SK-N-SH (cell line): ENCODE measurements around the gene PDCD6IP. TPM values are rescaled to one million over a fixed set of nuclear protein-coding genes. Genes with fewer than 3 reads are reported as not detected.

Source experiments
- CTCF ChIA-PET: fragments of 300-600, 350-600 bp; formaldehyde crosslinking; extraction: SDS; loops from one replicate; lab custom pipeline; 2021; lab: Yijun Ruan, JAX
- POLR2A ChIA-PET: fragments of 350-600 bp; sonication (Branson Sonifier 250); formaldehyde crosslinking; extraction: SDS; loops from one replicate; lab custom pipeline; 2020; ENCODE audit warnings: antibody characterized with exemption, inconsistent platforms; lab: Yijun Ruan, JAX
- DNase-seq: peaks from one replicate; pipeline ENCODE4 v3.0.0; 2012
- H2AFZ ChIP-seq: fragments of 200-600 bp; sonication (generic); 2 replicates; pipeline ENCODE4 v1.8.1; 2016; ENCODE audit warnings: antibody characterized with exemption, mild to moderate bottlenecking, low read depth
- H3F3A ChIP-seq: fragments of 200-600 bp; sonication (generic); replicated peaks from 2 replicates; pipeline ENCODE3; 2016; ENCODE audit warnings: antibody characterized with exemption, mild to moderate bottlenecking; ENCODE audit not compliant: insufficient read depth
- H3K27ac ChIP-seq, 2 experiments: fragments of 200-500 bp in 1 of 2; fragments of 200-600 bp in 1 of 2; sonication (Bioruptor generic) in 1 of 2; sonication (generic), shearing (Covaris generic) in 1 of 2; 2 replicates each; pipeline versions ENCODE4 v1.5.1 to v1.6.1; 2014 to 2016; ENCODE audit warnings: low read depth in 2 of 2, inconsistent platforms in 1 of 2, low read length in 1 of 2, mild to moderate bottlenecking in 1 of 2, mixed read lengths in 1 of 2
- H3K27me3 ChIP-seq: fragments of 200-600 bp; sonication (generic), shearing (Covaris generic); 2 replicates; pipeline ENCODE4 v1.6.1; 2016; ENCODE audit warnings: mixed run types; ENCODE audit not compliant: insufficient read depth
- H3K36me3 ChIP-seq, 2 experiments: fragments of 200-500 bp in 1 of 2; fragments of 200-600 bp in 1 of 2; sonication (Bioruptor generic) in 1 of 2; sonication (generic) in 1 of 2; replicated peaks in 1 of 2; 2 replicates each; pipeline versions ENCODE3 to v1.5.1; 2014 to 2016; ENCODE audit warnings: low read length in 1 of 2, mild to moderate bottlenecking in 1 of 2; ENCODE audit not compliant: insufficient read depth in 2 of 2, control insufficient read depth in 1 of 2
- H3K4me1 ChIP-seq, 2 experiments: fragments of 200-500 bp in 1 of 2; fragments of 200-600 bp in 1 of 2; sonication (Bioruptor generic) in 1 of 2; sonication (generic), shearing (Covaris generic) in 1 of 2; 2 replicates each; pipeline versions ENCODE4 v1.5.1 to v1.6.1; 2014 to 2016; ENCODE audit warnings: low read depth in 1 of 2, low read length in 1 of 2, mixed run types in 1 of 2; ENCODE audit not compliant: insufficient read depth in 2 of 2, control insufficient read depth in 1 of 2
- H3K4me2 ChIP-seq: fragments of 200-600 bp; sonication (generic), shearing (Covaris generic); 2 replicates; pipeline ENCODE4 v1.6.1; 2017; ENCODE audit warnings: mixed run types
- H3K4me3 ChIP-seq, 2 experiments: fragments of 200-500 bp in 1 of 2; fragments of 200-600 bp in 1 of 2; sonication (Bioruptor generic) in 1 of 2; sonication (generic), shearing (Covaris generic) in 1 of 2; 2 replicates each; pipeline versions ENCODE4 v1.5.1 to v1.8.1; 2014 to 2016; ENCODE audit warnings: low read depth in 2 of 2, inconsistent platforms in 1 of 2, low read length in 1 of 2, mild to moderate bottlenecking in 1 of 2, mixed read lengths in 1 of 2, moderate library complexity in 1 of 2
- H3K79me2 ChIP-seq: fragments of 200-600 bp; sonication (generic); 2 replicates; pipeline ENCODE4 v1.8.1; 2017; ENCODE audit warnings: mild to moderate bottlenecking; ENCODE audit not compliant: insufficient read depth
- H3K9ac ChIP-seq: fragments of 200-600 bp; sonication (generic); 2 replicates; pipeline ENCODE4 v1.6.1; 2017; ENCODE audit warnings: mixed run types
- H3K9me2 ChIP-seq: fragments of 200-600 bp; sonication (generic); 2 replicates; pipeline ENCODE4 v1.6.1; 2017; ENCODE audit warnings: mixed run types
- H3K9me3 ChIP-seq: fragments of 200-600 bp; sonication (generic); 2 replicates; pipeline ENCODE4 v1.6.1; 2017; ENCODE audit warnings: mixed run types, mild to moderate bottlenecking, moderate library complexity
- H4K20me1 ChIP-seq: fragments of 200-600 bp; sonication (generic); 2 replicates; pipeline ENCODE4 v1.6.1; 2017; ENCODE audit warnings: mild to moderate bottlenecking, mixed run types; ENCODE audit not compliant: insufficient read depth
- ELF1 ChIP-seq: IDR thresholded peaks from 2 replicates; pipeline ENCODE4 v1.4.0; 2012
- FOSL2 ChIP-seq: IDR thresholded peaks from 2 replicates; pipeline ENCODE4 v1.4.0; 2012; ENCODE audit warnings: low read depth, mild to moderate bottlenecking, moderate library complexity, borderline replicate concordance
- FOXJ3 ChIP-seq: sonication (generic); formaldehyde crosslinking; IDR thresholded peaks from 2 replicates; pipeline ENCODE4 v1.5.1; 2020; ENCODE audit warnings: mild to moderate bottlenecking, missing genetic modification reagents
- FOXM1 ChIP-seq: IDR thresholded peaks from 2 replicates; pipeline ENCODE4 v1.4.0; 2012; ENCODE audit warnings: low read depth, mild to moderate bottlenecking
- JUND ChIP-seq: IDR thresholded peaks from 2 replicates; pipeline ENCODE4 v1.4.0; 2012
- MXI1 ChIP-seq: IDR thresholded peaks from 2 replicates; pipeline ENCODE4 v1.6.1; 2012; ENCODE audit warnings: mild to moderate bottlenecking, low read depth, low read length, improper control_type of control experiment
- NFIC ChIP-seq: IDR thresholded peaks from 2 replicates; pipeline ENCODE4 v1.4.0; 2012; ENCODE audit warnings: borderline replicate concordance
- NRF1 ChIP-seq: IDR thresholded peaks from 2 replicates; pipeline ENCODE4 v1.6.1; 2012; ENCODE audit warnings: low read depth, mild to moderate bottlenecking, low read length
- RCOR1 ChIP-seq: fragments of 150-350 bp; IDR thresholded peaks from 2 replicates; pipeline ENCODE4 v1.6.1; 2017; ENCODE audit warnings: antibody characterized with exemption, low read length
- RXRA ChIP-seq: IDR thresholded peaks from 2 replicates; pipeline ENCODE4 v1.4.0; 2012; ENCODE audit warnings: low read depth, mild to moderate bottlenecking, borderline replicate concordance
- SIN3A ChIP-seq: IDR thresholded peaks from 2 replicates; pipeline ENCODE4 v1.6.1; 2012; ENCODE audit warnings: low read depth, mild to moderate bottlenecking, low read length, moderate library complexity, borderline replicate concordance
- SMC3 ChIP-seq: IDR thresholded peaks from 2 replicates; pipeline ENCODE4 v1.6.1; 2012; ENCODE audit warnings: low read depth, low read length, improper control_type of control experiment
- TEAD4 ChIP-seq: IDR thresholded peaks from 2 replicates; pipeline ENCODE4 v1.4.0; 2012; ENCODE audit warnings: mild to moderate bottlenecking, borderline replicate concordance; ENCODE audit not compliant: insufficient read depth
- WGBS: methylation state at CpG from one replicate; pipeline ENCODE4 v1.1.6; 2017; ENCODE audit warnings: low lambda C conversion rate; 5-methylcytosine and 5-hydroxymethylcytosine counted together
- polyA plus RNA-seq, 3 experiments: library from polyadenylated mRNA; depleted of rRNA; stranded (reverse); fragments of >200 nt; gene quantifications; 2 replicates each; pipeline ENCODE4 v1.2.3, GENCODE V29; 2012
- TF ChIP-seq, protein P1 (sequence below): IDR thresholded peaks from 2 replicates; pipeline ENCODE4 v1.4.0; 2012; ENCODE audit warnings: low read depth, borderline replicate concordance
- TF ChIP-seq, protein P2 (sequence below): fragments of 200-600 bp; sonication (generic); IDR thresholded peaks from 2 replicates; pipeline ENCODE4 v1.6.1; 2017; ENCODE audit warnings: antibody characterized with exemption, mild to moderate bottlenecking, moderate library complexity
- TF ChIP-seq, protein P3 (sequence below): IDR thresholded peaks from 2 replicates; pipeline ENCODE4; 2012
- TF ChIP-seq, protein P4 (sequence below): fragments of 150-350 bp; IDR thresholded peaks from 2 replicates; pipeline ENCODE4 v1.6.1; 2016; ENCODE audit warnings: mild to moderate bottlenecking, low read depth, low read length

Gene PDCD6IP
- polyA plus RNA-seq, 1 of the 3 experiments (the other 2 are of a cell fraction): 49.1 TPM

DNA sequence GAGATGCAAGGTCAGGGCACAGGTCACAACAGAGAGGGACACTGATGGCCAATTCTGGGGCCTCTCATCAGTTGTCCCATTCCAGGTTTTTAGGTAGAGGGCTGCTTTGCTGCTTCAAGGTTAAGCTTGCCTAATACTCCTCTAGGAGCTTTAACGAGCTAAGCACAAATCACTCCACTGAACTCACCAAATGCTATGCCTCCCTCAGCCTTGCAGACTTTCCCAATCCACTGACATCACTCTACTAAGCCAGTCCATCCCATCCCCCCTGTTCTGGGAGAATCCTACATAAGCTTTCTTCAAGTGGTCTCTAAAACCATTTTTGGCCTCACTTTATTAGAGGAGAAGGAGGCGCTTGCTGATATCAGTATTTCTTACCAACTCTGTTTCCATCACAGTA lies 24.8 kb upstream of the PDCD6IP start:
- H3K4me1 ChIP-seq: 0 out of 4 replicates have a peak, but pooled peaks cover 0 to 5% of the 10 kb centered on the region in 2 experiments
- no peaks in the 10 kb centered on the region for H3K9me3 ChIP-seq
- CTCF ChIA-PET: interaction anchor here (1.1 to 6.8 kb wide), 3 partner anchors 13 to 137 kb away, joined by 4 to 90 read pairs (median 17); partner anchors contain the start of gene PDCD6IP
- no peaks in the 10 kb centered on the region for H3K36me3 ChIP-seq
- POLR2A ChIA-PET: no interaction called here
- H3K79me2 ChIP-seq: no peaks in the 10 kb centered on the region
- no peak for DNase-seq
- H3K9ac ChIP-seq: no peak overlapping the region
- 85% methylated on average over 2 of the region's 2 CpGs for WGBS
- TF ChIP-seq, protein P1, sequence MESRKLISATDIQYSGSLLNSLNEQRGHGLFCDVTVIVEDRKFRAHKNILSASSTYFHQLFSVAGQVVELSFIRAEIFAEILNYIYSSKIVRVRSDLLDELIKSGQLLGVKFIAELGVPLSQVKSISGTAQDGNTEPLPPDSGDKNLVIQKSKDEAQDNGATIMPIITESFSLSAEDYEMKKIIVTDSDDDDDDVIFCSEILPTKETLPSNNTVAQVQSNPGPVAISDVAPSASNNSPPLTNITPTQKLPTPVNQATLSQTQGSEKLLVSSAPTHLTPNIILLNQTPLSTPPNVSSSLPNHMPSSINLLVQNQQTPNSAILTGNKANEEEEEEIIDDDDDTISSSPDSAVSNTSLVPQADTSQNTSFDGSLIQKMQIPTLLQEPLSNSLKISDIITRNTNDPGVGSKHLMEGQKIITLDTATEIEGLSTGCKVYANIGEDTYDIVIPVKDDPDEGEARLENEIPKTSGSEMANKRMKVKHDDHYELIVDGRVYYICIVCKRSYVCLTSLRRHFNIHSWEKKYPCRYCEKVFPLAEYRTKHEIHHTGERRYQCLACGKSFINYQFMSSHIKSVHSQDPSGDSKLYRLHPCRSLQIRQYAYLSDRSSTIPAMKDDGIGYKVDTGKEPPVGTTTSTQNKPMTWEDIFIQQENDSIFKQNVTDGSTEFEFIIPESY: no peak
- TF ChIP-seq, protein P2, sequence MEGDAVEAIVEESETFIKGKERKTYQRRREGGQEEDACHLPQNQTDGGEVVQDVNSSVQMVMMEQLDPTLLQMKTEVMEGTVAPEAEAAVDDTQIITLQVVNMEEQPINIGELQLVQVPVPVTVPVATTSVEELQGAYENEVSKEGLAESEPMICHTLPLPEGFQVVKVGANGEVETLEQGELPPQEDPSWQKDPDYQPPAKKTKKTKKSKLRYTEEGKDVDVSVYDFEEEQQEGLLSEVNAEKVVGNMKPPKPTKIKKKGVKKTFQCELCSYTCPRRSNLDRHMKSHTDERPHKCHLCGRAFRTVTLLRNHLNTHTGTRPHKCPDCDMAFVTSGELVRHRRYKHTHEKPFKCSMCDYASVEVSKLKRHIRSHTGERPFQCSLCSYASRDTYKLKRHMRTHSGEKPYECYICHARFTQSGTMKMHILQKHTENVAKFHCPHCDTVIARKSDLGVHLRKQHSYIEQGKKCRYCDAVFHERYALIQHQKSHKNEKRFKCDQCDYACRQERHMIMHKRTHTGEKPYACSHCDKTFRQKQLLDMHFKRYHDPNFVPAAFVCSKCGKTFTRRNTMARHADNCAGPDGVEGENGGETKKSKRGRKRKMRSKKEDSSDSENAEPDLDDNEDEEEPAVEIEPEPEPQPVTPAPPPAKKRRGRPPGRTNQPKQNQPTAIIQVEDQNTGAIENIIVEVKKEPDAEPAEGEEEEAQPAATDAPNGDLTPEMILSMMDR: no peak
- TF ChIP-seq TEAD4: no peak
- no peak for TF ChIP-seq RCOR1
- no peak for TF ChIP-seq NFIC
- TF ChIP-seq, protein P3, sequence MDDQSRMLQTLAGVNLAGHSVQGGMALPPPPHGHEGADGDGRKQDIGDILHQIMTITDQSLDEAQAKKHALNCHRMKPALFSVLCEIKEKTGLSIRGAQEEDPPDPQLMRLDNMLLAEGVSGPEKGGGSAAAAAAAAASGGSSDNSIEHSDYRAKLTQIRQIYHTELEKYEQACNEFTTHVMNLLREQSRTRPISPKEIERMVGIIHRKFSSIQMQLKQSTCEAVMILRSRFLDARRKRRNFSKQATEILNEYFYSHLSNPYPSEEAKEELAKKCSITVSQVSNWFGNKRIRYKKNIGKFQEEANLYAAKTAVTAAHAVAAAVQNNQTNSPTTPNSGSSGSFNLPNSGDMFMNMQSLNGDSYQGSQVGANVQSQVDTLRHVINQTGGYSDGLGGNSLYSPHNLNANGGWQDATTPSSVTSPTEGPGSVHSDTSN: no peak
- no peak for TF ChIP-seq MXI1
- no peak for TF ChIP-seq RXRA
- TF ChIP-seq ELF1: no peak
- H3K4me2 ChIP-seq: no peak overlapping the region
- H3F3A ChIP-seq: no peaks in the 10 kb centered on the region
- no peak overlapping the region for H3K4me3 ChIP-seq
- H3K27me3 ChIP-seq: no peaks in the 10 kb centered on the region
- H3K27ac ChIP-seq: no peak overlapping the region
- H4K20me1 ChIP-seq: no peaks in the 10 kb centered on the region
- no peak overlapping the region for H2AFZ ChIP-seq
- no peaks in the 10 kb centered on the region for H3K9me2 ChIP-seq

DNA sequence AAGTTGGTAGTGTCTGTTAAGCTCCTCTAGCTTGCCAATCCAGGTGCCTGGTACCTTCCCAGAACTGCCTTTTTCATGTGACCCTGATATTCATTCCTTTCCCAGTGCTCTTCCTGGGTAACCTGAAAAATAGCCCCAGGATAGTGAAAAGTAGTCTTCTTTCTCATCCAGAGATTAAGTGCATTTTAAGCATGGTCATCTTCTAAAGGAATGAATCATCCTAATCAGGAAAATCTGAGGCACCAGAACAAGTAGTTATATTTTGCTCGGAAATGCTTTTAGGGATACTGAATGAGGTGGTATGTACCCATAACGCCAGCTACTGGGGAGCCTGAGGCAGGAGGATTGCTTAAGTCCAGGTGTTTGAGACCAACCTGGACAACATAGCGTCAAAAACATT lies 23.1 kb upstream of the PDCD6IP start:
- DNase-seq: no peak
- TF ChIP-seq, protein P3: no peak
- TF ChIP-seq FOXJ3 (CRISPR knock-in tag): no peak
- TF ChIP-seq TEAD4: no peak
- no peak for TF ChIP-seq SIN3A
- peak; percentile 43; the same call in 1 of the 2 replicates for TF ChIP-seq FOSL2
- no peak for TF ChIP-seq NRF1
- peak; percentile 33; the same call in 1 of the 2 replicates for TF ChIP-seq JUND
- TF ChIP-seq, protein P4, sequence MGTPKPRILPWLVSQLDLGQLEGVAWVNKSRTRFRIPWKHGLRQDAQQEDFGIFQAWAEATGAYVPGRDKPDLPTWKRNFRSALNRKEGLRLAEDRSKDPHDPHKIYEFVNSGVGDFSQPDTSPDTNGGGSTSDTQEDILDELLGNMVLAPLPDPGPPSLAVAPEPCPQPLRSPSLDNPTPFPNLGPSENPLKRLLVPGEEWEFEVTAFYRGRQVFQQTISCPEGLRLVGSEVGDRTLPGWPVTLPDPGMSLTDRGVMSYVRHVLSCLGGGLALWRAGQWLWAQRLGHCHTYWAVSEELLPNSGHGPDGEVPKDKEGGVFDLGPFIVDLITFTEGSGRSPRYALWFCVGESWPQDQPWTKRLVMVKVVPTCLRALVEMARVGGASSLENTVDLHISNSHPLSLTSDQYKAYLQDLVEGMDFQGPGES: no peak
- TF ChIP-seq FOXM1: no peak
- TF ChIP-seq SMC3: no peak
- no peak for TF ChIP-seq MXI1
- TF ChIP-seq, all 33 proteins: peak for 2
- ChIA-PET CTCF (interaction anchor here (0.6 to 6.8 kb wide), 12 partner anchors 8 to 644 kb away, joined by 3 to 90 read pairs (median 4); no protein-coding TSS in a partner anchor), POLR2A (no interaction called here)
- no peak overlapping the region for H3K4me2 ChIP-seq
- H3K36me3 ChIP-seq: no peaks in the 10 kb centered on the region
- WGBS: 54% methylated on average over 3 of the region's 3 CpGs
- no peaks in the 10 kb centered on the region for H3K79me2 ChIP-seq
- no peaks in the 10 kb centered on the region for H3F3A ChIP-seq
- no peaks in the 10 kb centered on the region for H3K9me2 ChIP-seq
- H3K27ac ChIP-seq: peak overlapping the region in 1 of 2 experiments; percentile 66; a peak in 2 of 4 replicates
- H3K4me3 ChIP-seq: no peak overlapping the region
- H3K27me3 ChIP-seq: no peaks in the 10 kb centered on the region
- H3K9ac ChIP-seq: no peak overlapping the region
- peak overlapping the region; percentile 45; the same call in 1 of the 2 replicates for H2AFZ ChIP-seq
- H3K4me1 ChIP-seq: 0 out of 4 replicates have a peak, but pooled peaks cover 0 to 5% of the 10 kb centered on the region in 2 experiments
- H3K9me3 ChIP-seq: no peaks in the 10 kb centered on the region
- H4K20me1 ChIP-seq: no peaks in the 10 kb centered on the region
